Activated naive CD4-positive, alpha-beta T cell treated with anti-CD3 and anti-CD28 coated beads, Interleukin-2, amount 50 U/mL, for 24 hours (primary cell): Measurements from ENCODE around the gene RET.

ENCODE experiments used
- H3K27ac Mint-ChIP-seq: one replicate; pipeline ENCODE4 v1.8.0; 2021; ENCODE audit warnings: mild to moderate bottlenecking, mixed read lengths
- H3K27me3 Mint-ChIP-seq: one replicate; pipeline ENCODE4 v1.8.0; 2021; ENCODE audit warnings: mixed read lengths
- H3K36me3 Mint-ChIP-seq: one replicate; pipeline ENCODE4 v1.8.0; 2021; ENCODE audit warnings: mixed read lengths
- H3K4me1 Mint-ChIP-seq: one replicate; pipeline ENCODE4 v1.8.0; 2021; ENCODE audit warnings: mixed read lengths
- H3K4me3 Mint-ChIP-seq: one replicate; pipeline ENCODE4 v1.8.0; 2021; ENCODE audit warnings: mild to moderate bottlenecking, mixed read lengths
- H3K9me3 Mint-ChIP-seq: one replicate; pipeline ENCODE4 v1.8.0; 2021; ENCODE audit warnings: mixed read lengths

The RET gene

GRCh38 chr10:43054593-43054992 is 22.3 kb upstream of the RET start:
- Mint-ChIP-seq H3K9me3 (no peaks in the 10 kb centered on the region), H3K4me3 (no peak overlapping the region), H3K27ac (no peak overlapping the region), H3K27me3 (peaks cover 8% of the 10 kb centered on the region), H3K36me3 (no peaks in the 10 kb centered on the region), H3K4me1 (no peaks in the 10 kb centered on the region)

GRCh38 chr10:43055217-43055616 is 21.7 kb upstream of the RET start:
- Mint-ChIP-seq H3K4me1 (no peaks in the 10 kb centered on the region), H3K36me3 (no peaks in the 10 kb centered on the region), H3K27ac (no peak overlapping the region), H3K4me3 (no peak overlapping the region), H3K9me3 (no peaks in the 10 kb centered on the region), H3K27me3 (peaks cover 8% of the 10 kb centered on the region)

GRCh38 chr10:43055991-43056567 is 20.8 kb upstream of the RET start:
- no peak overlapping the region for H3K4me3 Mint-ChIP-seq
- peaks cover 7% of the 10 kb centered on the region for H3K27me3 Mint-ChIP-seq
- no peaks in the 10 kb centered on the region for H3K4me1 Mint-ChIP-seq
- H3K27ac Mint-ChIP-seq = no peak overlapping the region
- H3K9me3 Mint-ChIP-seq = no peaks in the 10 kb centered on the region
- no peaks in the 10 kb centered on the region for H3K36me3 Mint-ChIP-seq

- Mint-ChIP-seq H3K9me3 (no peaks in the 10 kb centered on the region), H3K27ac (no peak overlapping the region), H3K36me3 (no peaks in the 10 kb centered on the region), H3K4me1 (no peaks in the 10 kb centered on the region), H3K27me3 (peaks cover 7% of the 10 kb centered on the region), H3K4me3 (no peak overlapping the region)
Measured at GRCh38 chr10:43056568-43057011, 20.3 kb upstream of the RET start.

GRCh38 chr10:43057231-43057711 is 19.6 kb upstream of the RET start:
- Mint-ChIP-seq H3K27me3 (peaks cover 7% of the 10 kb centered on the region), H3K4me1 (no peaks in the 10 kb centered on the region), H3K27ac (no peak overlapping the region), H3K9me3 (no peaks in the 10 kb centered on the region), H3K36me3 (no peaks in the 10 kb centered on the region), H3K4me3 (no peak overlapping the region)

GRCh38 chr10:43057831-43058340 is 19.0 kb upstream of the RET start:
- no peaks in the 10 kb centered on the region for H3K4me1 Mint-ChIP-seq
- no peak overlapping the region for H3K4me3 Mint-ChIP-seq
- H3K27ac Mint-ChIP-seq = peak overlapping the region; percentile 5
- no peaks in the 10 kb centered on the region for H3K36me3 Mint-ChIP-seq
- peaks cover 7% of the 10 kb centered on the region for H3K27me3 Mint-ChIP-seq
- no peaks in the 10 kb centered on the region for H3K9me3 Mint-ChIP-seq

- Mint-ChIP-seq H3K4me3 (no peak overlapping the region), H3K27me3 (peaks cover 7% of the 10 kb centered on the region), H3K36me3 (no peaks in the 10 kb centered on the region), H3K9me3 (no peaks in the 10 kb centered on the region), H3K4me1 (no peaks in the 10 kb centered on the region), H3K27ac (no peak overlapping the region)
Measured at GRCh38 chr10:43058716-43059335, 18.0 kb upstream of the RET start.

- H3K4me1 Mint-ChIP-seq = no peaks in the 10 kb centered on the region
- H3K4me3 Mint-ChIP-seq = no peak overlapping the region
- no peak overlapping the region for H3K27ac Mint-ChIP-seq
- H3K36me3 Mint-ChIP-seq = no peaks in the 10 kb centered on the region
- no peaks in the 10 kb centered on the region for H3K9me3 Mint-ChIP-seq
- peaks cover 7% of the 10 kb centered on the region for H3K27me3 Mint-ChIP-seq
Measured at GRCh38 chr10:43059336-43059720, 17.5 kb upstream of the RET start.

GRCh38 chr10:43059828-43060227 is 17.0 kb upstream of the RET start:
- Mint-ChIP-seq H3K27ac (no peak overlapping the region), H3K9me3 (no peaks in the 10 kb centered on the region), H3K4me3 (no peak overlapping the region), H3K27me3 (peaks cover 7% of the 10 kb centered on the region), H3K36me3 (no peaks in the 10 kb centered on the region), H3K4me1 (no peaks in the 10 kb centered on the region)

- Mint-ChIP-seq H3K27me3 (peaks cover 5% of the 10 kb centered on the region), H3K9me3 (no peaks in the 10 kb centered on the region), H3K27ac (no peak overlapping the region), H3K4me3 (no peak overlapping the region), H3K4me1 (no peaks in the 10 kb centered on the region), H3K36me3 (no peaks in the 10 kb centered on the region)
Measured at GRCh38 chr10:43060291-43060690, 16.6 kb upstream of the RET start.

- Mint-ChIP-seq H3K4me1 (no peaks in the 10 kb centered on the region), H3K9me3 (no peaks in the 10 kb centered on the region), H3K27me3 (peaks cover 3% of the 10 kb centered on the region), H3K27ac (no peak overlapping the region), H3K4me3 (no peak overlapping the region), H3K36me3 (no peaks in the 10 kb centered on the region)
Measured at GRCh38 chr10:43061331-43061730, 15.5 kb upstream of the RET start.

GRCh38 chr10:43061760-43062159 is 15.1 kb upstream of the RET start:
- Mint-ChIP-seq H3K4me1 (no peaks in the 10 kb centered on the region), H3K36me3 (no peaks in the 10 kb centered on the region), H3K27ac (no peak overlapping the region), H3K4me3 (no peak overlapping the region), H3K9me3 (no peaks in the 10 kb centered on the region), H3K27me3 (peaks cover 3% of the 10 kb centered on the region)

GRCh38 chr10:43062402-43063160 is 14.3 kb upstream of the RET start:
- Mint-ChIP-seq H3K27me3 (peaks cover 3% of the 10 kb centered on the region), H3K4me3 (no peak overlapping the region), H3K4me1 (no peaks in the 10 kb centered on the region), H3K27ac (no peak overlapping the region), H3K36me3 (no peaks in the 10 kb centered on the region), H3K9me3 (no peaks in the 10 kb centered on the region)

GRCh38 chr10:43064331-43065075 is 12.4 kb upstream of the RET start:
- Mint-ChIP-seq H3K9me3 (no peaks in the 10 kb centered on the region), H3K27ac (no peak overlapping the region), H3K4me3 (no peak overlapping the region), H3K4me1 (no peaks in the 10 kb centered on the region), H3K27me3 (no peaks in the 10 kb centered on the region), H3K36me3 (no peaks in the 10 kb centered on the region)

- Mint-ChIP-seq H3K4me3 (no peak overlapping the region), H3K27me3 (no peaks in the 10 kb centered on the region), H3K9me3 (no peaks in the 10 kb centered on the region), H3K4me1 (no peaks in the 10 kb centered on the region), H3K36me3 (no peaks in the 10 kb centered on the region), H3K27ac (no peak overlapping the region)
Measured at GRCh38 chr10:43065234-43065633, 11.6 kb upstream of the RET start.
